ENCODE measurements around the gene C2orf72. TPM values are rescaled to one million over a fixed set of nuclear protein-coding genes. Genes with fewer than 3 reads are reported as not detected.
A peak's percentile ranks its signal among the peaks of the same experiment; 100 is the strongest.

Gene C2orf72
- total RNA-seq, 2 experiments from 2014 or later = not detected

- Mint-ChIP-seq H3K4me1 (ENCODE audit: low read depth) (no peaks in the 10 kb centered on the region), H3K4me3 (peak overlapping the region; percentile 36), H3K27ac (no peak overlapping the region), H3K36me3 (ENCODE audit: low read depth) (no peaks in the 10 kb centered on the region), H3K9me3 (no peaks in the 10 kb centered on the region), H3K27me3 (ENCODE audit: low read depth) (peaks cover 60% of the 10 kb centered on the region)
- no peak for DNase-seq
- CTCF ChIA-PET = interaction anchor here (1.0 kb wide), 1 partner anchor 15 kb away, joined by 3 read pairs; no protein-coding TSS in a partner anchor
- intact Hi-C loops (cut with micrococcal nuclease) = no loop called here
Observed at GRCh38 chr2:231037731-231038482, 584 bp downstream of the C2orf72 start.

DNA sequence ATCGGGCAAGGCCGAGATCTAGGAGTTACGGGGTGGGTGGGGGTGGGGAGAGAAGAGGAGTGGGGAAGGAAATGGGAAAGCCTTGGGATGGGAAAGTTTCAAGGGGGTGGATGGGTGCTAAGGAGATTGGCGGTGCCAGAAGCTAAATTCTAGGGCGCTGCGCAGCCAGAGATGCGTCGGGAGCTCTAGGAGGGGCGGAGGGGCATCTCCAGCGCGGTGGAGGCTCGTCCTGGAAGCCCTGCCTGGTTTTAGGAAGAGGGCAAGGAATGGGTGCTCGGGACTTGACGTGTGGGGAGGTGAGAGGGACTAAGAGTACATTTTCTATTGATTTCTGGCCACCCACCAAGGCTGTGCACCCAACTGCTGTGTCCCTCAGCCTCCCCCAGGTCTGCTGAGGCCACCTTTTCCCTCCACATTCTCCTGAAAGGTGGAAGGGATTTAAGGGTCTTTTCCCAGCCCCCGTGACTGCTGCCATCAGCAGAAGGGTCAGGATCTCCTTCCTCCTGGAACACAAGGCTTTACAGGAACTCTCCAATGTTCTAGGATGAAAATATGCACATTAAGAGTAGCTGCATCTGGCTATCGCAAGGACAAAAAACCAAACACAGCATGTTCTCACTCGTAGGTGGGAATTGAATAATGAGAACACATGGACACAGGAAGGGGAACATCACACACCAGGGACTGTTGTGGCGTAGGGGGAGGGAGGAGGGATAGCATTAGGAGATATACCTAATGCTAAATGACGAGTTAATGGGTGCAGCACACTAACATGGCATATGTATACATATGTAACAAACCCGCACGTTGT, 1.4 kb downstream of the C2orf72 start:
- DNase-seq = no peak
- Mint-ChIP-seq H3K4me1 (ENCODE audit: low read depth) (no peaks in the 10 kb centered on the region), H3K36me3 (ENCODE audit: low read depth) (no peaks in the 10 kb centered on the region), H3K27me3 (ENCODE audit: low read depth) (peaks cover 54% of the 10 kb centered on the region), H3K4me3 (peak overlapping the region; percentile 36), H3K9me3 (no peaks in the 10 kb centered on the region), H3K27ac (no peak overlapping the region)
- CTCF ChIA-PET = interaction anchor here (0.6 to 1.1 kb wide), 4 partner anchors 14 to 147 kb away, joined by 3 read pairs; no protein-coding TSS in a partner anchor
- intact Hi-C loops (cut with micrococcal nuclease) = no loop called here

DNA sequence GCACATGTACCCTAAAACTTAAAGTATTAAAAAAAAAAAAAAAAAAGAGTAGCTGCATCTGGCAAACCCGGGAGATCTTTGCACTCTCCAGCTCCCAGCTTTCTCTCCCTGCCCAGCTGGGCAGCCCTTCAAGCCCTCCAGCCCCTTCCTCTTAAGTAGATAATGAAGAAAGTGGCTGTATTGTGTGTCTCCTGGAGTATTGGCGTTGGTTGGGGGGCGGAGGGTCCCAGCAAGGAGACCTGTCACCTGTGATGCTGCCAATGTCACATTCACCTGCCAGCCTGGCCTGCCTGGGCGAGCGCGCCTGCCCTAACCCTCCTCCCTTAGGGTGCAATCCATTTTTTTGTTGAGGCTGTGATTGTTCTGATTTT, 2.0 kb downstream of the C2orf72 start:
- CTCF ChIA-PET = interaction anchor here (0.7 to 1.1 kb wide), 4 partner anchors 15 to 809 kb away, joined by 3 to 4 read pairs (median 3); no protein-coding TSS in a partner anchor
- intact Hi-C loops (cut with micrococcal nuclease) = no loop called here
- Mint-ChIP-seq H3K4me3 (no peak overlapping the region), H3K27me3 (ENCODE audit: low read depth) (peaks cover 51% of the 10 kb centered on the region), H3K27ac (no peak overlapping the region), H3K4me1 (ENCODE audit: low read depth) (no peaks in the 10 kb centered on the region), H3K9me3 (no peaks in the 10 kb centered on the region), H3K36me3 (ENCODE audit: low read depth) (no peaks in the 10 kb centered on the region)
- no peak for DNase-seq

GRCh38 chr2:231039821-231040364, 2.6 kb downstream of the C2orf72 start:
- peaks cover 50% of the 10 kb centered on the region for H3K27me3 Mint-ChIP-seq (ENCODE audit: low read depth)
- DNase-seq = no peak
- no peaks in the 10 kb centered on the region for H3K9me3 Mint-ChIP-seq
- CTCF ChIA-PET = interaction anchor here (0.7 to 1.3 kb wide), 4 partner anchors 15 to 809 kb away, joined by 3 to 4 read pairs (median 4); no protein-coding TSS in a partner anchor
- H3K36me3 Mint-ChIP-seq (ENCODE audit: low read depth) = no peaks in the 10 kb centered on the region
- H3K4me3 Mint-ChIP-seq = no peak overlapping the region
- no peaks in the 10 kb centered on the region for H3K4me1 Mint-ChIP-seq (ENCODE audit: low read depth)
- intact Hi-C loops (cut with micrococcal nuclease) = no loop called here
- no peak overlapping the region for H3K27ac Mint-ChIP-seq

DNA sequence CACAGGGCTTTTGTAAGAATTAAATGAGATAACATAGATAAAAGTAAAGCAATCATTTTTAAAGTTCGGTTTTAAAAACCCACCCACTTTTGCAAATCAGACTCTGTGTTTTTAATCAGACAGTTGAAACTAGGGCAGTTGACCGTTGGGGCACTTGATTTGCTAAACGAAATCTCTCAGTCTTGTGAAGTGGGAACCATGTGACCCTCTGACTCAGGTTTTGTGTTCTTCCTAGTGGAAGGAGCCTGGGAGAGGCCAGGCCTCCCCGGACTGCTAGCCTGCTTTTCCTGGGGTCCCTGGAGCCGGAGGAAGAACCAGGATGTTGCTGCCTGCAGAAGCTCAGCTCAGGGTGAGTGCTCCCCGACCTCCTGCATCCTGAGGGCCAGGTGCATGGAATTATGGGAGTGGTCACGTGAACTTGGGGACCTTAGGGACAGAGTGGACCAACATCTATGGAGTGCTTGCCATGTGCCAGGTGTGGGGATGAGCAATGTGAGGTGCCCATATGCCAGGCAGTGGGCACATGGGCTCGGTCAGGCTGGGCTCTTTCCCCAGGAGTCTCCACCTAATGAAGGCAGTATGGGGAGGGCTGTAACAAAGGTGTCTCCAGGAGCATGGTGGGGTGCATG, 3.9 kb downstream of the C2orf72 start:
- Mint-ChIP-seq H3K36me3 (ENCODE audit: low read depth) (no peaks in the 10 kb centered on the region), H3K4me3 (no peak overlapping the region), H3K9me3 (no peaks in the 10 kb centered on the region), H3K27ac (no peak overlapping the region), H3K27me3 (ENCODE audit: low read depth) (peaks cover 39% of the 10 kb centered on the region), H3K4me1 (ENCODE audit: low read depth) (no peaks in the 10 kb centered on the region)
- intact Hi-C loops (cut with micrococcal nuclease) = no loop called here
- CTCF ChIA-PET = interaction anchor here (1.0 kb wide), 1 partner anchor 12 kb away, joined by 5 read pairs; no protein-coding TSS in a partner anchor
- DNase-seq = no peak

- DNase-seq = no peak
- Mint-ChIP-seq H3K4me1 (ENCODE audit: low read depth) (no peaks in the 10 kb centered on the region), H3K27me3 (ENCODE audit: low read depth) (peaks cover 23% of the 10 kb centered on the region), H3K4me3 (no peak overlapping the region), H3K27ac (no peak overlapping the region), H3K36me3 (ENCODE audit: low read depth) (no peaks in the 10 kb centered on the region), H3K9me3 (no peaks in the 10 kb centered on the region)
- intact Hi-C loops (cut with micrococcal nuclease) = no loop called here
- CTCF ChIA-PET = interaction anchor here (0.6 to 1.5 kb wide), 3 partner anchors 9 to 956 kb away, joined by 3 to 8 read pairs (median 3); no protein-coding TSS in a partner anchor
Observed at GRCh38 chr2:231043796-231044195, 6.5 kb downstream of the C2orf72 start.

DNA sequence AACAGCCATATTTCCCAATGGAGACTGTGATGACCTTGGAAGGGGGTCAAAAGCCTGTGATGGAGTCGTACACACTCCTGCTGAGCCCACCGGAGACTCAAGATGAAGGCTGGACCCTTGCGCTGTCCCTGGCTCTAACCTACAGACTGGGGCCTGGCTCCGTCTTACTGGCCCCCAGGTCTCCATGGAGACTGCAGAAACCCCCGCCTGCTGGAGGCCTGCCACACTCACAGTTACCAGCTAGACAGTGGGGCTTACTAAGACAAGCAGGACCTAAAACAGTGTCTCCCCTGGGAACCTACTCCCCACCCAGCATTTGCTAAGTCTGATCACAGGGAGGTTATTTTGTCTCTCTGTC, 9.6 kb downstream of the C2orf72 start:
- H3K4me1 Mint-ChIP-seq (ENCODE audit: low read depth) = no peaks in the 10 kb centered on the region
- CTCF ChIA-PET = no interaction called here
- H3K27ac Mint-ChIP-seq = no peak overlapping the region
- intact Hi-C loops (cut with micrococcal nuclease) = no loop called here
- no peak for DNase-seq
- peaks cover 1% of the 10 kb centered on the region for H3K27me3 Mint-ChIP-seq (ENCODE audit: low read depth)
- H3K4me3 Mint-ChIP-seq = no peak overlapping the region
- H3K36me3 Mint-ChIP-seq (ENCODE audit: low read depth) = no peaks in the 10 kb centered on the region
- no peaks in the 10 kb centered on the region for H3K9me3 Mint-ChIP-seq

DNA sequence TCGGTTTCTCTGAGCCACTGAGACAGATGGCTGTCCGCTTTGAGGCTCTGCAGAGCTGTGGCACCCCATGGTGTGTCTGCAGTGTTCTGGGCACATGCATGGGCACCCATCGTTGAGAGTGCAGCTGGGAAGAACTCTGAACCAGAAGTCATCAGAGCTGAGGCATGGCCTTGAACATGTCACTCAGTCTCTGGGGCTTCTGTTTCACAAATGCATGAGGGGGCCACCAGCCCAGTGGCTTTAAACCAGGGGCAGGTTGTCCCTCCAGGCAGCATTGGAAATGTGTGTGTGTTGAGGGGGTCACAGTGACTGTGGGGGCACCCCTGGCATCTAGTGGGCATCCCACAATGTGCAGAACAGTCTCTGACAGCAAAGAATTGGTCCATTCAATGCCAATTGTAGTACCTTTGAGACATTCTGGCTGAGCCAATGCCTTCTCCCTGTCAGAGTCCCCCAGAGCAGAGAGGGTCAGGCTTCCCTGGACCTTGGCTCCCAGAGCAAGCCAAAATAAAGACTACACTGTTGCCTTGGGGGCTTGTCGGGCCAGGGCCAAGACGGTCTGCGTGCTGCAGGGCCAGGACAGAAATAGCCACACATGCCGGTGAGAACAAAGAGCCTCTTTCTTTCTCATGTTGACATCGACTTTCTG, 10.1 kb downstream of the C2orf72 start:
- CTCF ChIA-PET = no interaction called here
- DNase-seq = no peak
- Mint-ChIP-seq H3K36me3 (ENCODE audit: low read depth) (no peaks in the 10 kb centered on the region), H3K4me3 (no peak overlapping the region), H3K27ac (no peak overlapping the region), H3K27me3 (ENCODE audit: low read depth) (no peaks in the 10 kb centered on the region), H3K4me1 (ENCODE audit: low read depth) (peaks cover 1% of the 10 kb centered on the region), H3K9me3 (no peaks in the 10 kb centered on the region)
- intact Hi-C loops (cut with micrococcal nuclease) = no loop called here

DNA sequence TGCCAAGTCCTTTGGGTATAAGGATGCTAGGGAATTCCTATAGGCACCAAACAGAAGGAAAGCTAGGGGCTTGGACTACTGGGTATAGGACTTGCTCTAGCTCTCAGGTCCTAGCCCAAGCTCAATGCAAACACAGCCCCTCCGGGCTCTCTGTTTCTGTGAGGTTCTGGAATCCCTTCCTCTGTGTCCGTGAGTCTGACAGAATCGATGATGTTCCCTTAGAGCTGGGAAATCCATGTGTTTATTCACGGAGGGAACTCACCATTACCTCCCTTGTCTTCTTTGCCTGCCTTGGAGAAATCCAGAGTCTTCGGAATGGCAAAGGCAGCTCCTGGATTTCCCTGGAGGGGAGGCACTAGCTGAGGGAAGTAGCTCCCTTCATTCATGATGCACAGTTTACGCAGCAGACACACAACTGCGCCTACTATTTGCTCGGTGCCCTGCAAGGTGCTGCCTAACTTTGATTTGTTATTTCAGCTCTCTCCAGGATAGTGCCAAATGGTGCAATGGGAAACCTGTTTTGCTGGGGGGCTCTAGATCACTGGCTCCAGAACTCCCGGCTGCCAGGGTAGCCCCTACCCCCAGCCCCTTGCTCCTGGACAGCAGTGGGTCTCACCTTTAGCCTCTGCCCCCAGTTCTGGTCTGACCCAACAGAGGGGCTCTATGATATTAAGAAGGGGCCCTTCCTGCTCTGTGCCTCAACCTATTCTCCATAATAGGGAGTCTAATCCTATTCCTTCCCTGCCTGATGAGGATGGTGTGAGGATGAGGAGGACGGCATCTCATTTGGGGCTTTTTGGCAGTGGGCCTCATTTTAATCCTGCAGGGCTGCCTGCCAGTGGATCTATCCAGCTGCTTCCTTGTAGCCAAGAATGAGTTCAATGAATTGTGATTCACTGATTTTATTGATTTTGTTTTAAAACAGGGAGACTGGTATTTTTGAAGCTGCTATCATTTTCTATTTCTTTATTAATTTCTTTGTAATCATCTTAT, 10.9 kb downstream of the C2orf72 start:
- intact Hi-C loops (cut with micrococcal nuclease) = no loop called here
- no peak overlapping the region for H3K4me3 Mint-ChIP-seq
- H3K9me3 Mint-ChIP-seq = no peaks in the 10 kb centered on the region
- H3K27ac Mint-ChIP-seq = no peak overlapping the region
- H3K27me3 Mint-ChIP-seq (ENCODE audit: low read depth) = no peaks in the 10 kb centered on the region
- H3K4me1 Mint-ChIP-seq (ENCODE audit: low read depth) = peaks cover 7% of the 10 kb centered on the region
- DNase-seq = no peak
- H3K36me3 Mint-ChIP-seq (ENCODE audit: low read depth) = no peaks in the 10 kb centered on the region
- CTCF ChIA-PET = no interaction called here

DNA sequence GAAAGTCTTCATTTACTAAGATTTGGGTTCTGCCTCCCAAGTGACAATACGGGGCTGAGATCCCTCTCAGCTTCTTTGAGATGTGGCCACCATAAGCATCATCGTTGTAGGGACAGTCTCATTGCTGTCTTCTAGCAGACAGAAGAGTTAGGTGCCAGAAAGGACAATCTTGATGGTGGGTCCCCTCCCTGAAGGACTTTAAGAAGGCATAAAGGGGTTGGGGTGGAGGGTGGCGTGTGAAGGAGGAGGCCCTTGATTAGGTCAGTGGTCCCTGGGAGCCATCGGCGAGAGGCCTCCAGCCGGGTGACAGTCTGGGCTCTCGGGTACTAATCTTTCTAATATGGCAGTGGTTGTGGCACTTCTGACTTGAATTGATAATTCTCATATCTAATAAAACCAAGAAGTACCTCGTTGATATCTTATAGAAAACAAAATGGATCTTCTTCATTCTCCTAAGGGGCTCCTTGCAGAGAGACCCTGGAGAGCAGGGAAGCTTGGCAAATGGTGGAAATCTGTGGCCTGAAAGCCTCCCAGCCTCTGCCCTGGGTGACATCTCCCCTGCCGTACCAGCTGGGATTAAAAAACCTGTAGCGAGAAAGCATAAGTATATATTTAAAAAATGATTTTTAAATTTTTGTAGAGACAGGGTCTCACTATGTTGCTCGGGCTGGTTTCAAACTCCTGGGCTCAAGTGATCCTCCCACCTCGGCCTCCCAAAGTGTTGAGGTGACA, 12.1 kb downstream of the C2orf72 start:
- no peak overlapping the region for H3K4me3 Mint-ChIP-seq
- peaks cover 14% of the 10 kb centered on the region for H3K4me1 Mint-ChIP-seq (ENCODE audit: low read depth)
- no peaks in the 10 kb centered on the region for H3K36me3 Mint-ChIP-seq (ENCODE audit: low read depth)
- H3K27me3 Mint-ChIP-seq (ENCODE audit: low read depth) = peaks cover 2% of the 10 kb centered on the region
- H3K27ac Mint-ChIP-seq = no peak overlapping the region
- no peaks in the 10 kb centered on the region for H3K9me3 Mint-ChIP-seq
- intact Hi-C loops (cut with micrococcal nuclease) = loop anchor here (5.0 kb wide), 1 partner anchor 62 kb away; no protein-coding TSS in a partner anchor
- DNase-seq = no peak
- CTCF ChIA-PET = no interaction called here

All from activated naive CD4-positive, alpha-beta T cell treated with anti-CD3 and anti-CD28 coated beads for 36 hours (primary cell).